ENCODE data around the gene PRKAR1A. TPM values are rescaled to one million over a fixed set of nuclear protein-coding genes. Genes with fewer than 3 reads are reported as not detected.
"Not testable (repeated sequence)": the region's sequence is repeated elsewhere in the genome, so short reads cannot be mapped to it uniquely, and the experiment has no call there.

The PRKAR1A gene
- total RNA-seq, 1 experiment from 2014 or later: 174 TPM

- H3K36me3 ChIP-seq (ENCODE audit: control insufficient read depth, insufficient read depth, low read length): no peaks in the 10 kb centered on the region
- H3K4me1 ChIP-seq (ENCODE audit: control insufficient read depth, insufficient read depth, low read length): no peaks in the 10 kb centered on the region
- no peaks in the 10 kb centered on the region for H3K9me3 ChIP-seq (ENCODE audit: control insufficient read depth, insufficient read depth, low read depth, low read length)
- no peak for ATAC-seq
- TF ChIP-seq TCF7L2 (IDR thresholded peaks at IDR 0.05; ENCODE audit: low read depth, low read length) (no peak), CTCF (IDR thresholded peaks at IDR 0.05) (no peak), POLR2AphosphoS5 (IDR thresholded peaks at IDR 0.05; ENCODE audit: low read depth, low read length) (no peak), SIN3A (IDR thresholded peaks at IDR 0.05; ENCODE audit: borderline replicate concordance, insufficient read depth, low read depth, low read length) (no peak), REST (IDR thresholded peaks at IDR 0.05; ENCODE audit: insufficient read depth in 1 of 2, low read depth in 2 of 2, low read length in 1 of 2) (no peak)
- BruUV-seq (replicated peaks): no TSS peak
- no peak for DNase-seq (ENCODE audit: low read depth, low spot score)
- no peak overlapping the region for H3K27ac ChIP-seq (ENCODE audit: low read length)
- H3K4me3 ChIP-seq (ENCODE audit: low read depth in 2 of 2, low read length in 2 of 2): no peak overlapping the region
- in situ Hi-C loops (cut with HindIII; ENCODE audit: low pct_unique_long_range_greater_than_20kb, low sequenced_read_pairs) (no loop called here), intact Hi-C loops (cut with micrococcal nuclease; ENCODE audit: unreplicated experiment) (no loop called here)
- ChIA-PET CTCF (no interaction called here), POLR2A (no interaction called here)
- no peaks in the 10 kb centered on the region for H3K27me3 ChIP-seq (ENCODE audit: control insufficient read depth, insufficient read depth, low read length)
Measured at GRCh38 chr17:68580236-68580770, 68.1 kb downstream of the PRKAR1A start.

GRCh38 chr17:68581863-68582645, 69.8 kb downstream of the PRKAR1A start:
- ChIA-PET POLR2A (no interaction called here), CTCF (no interaction called here)
- ATAC-seq: no peak
- H3K27me3 ChIP-seq (ENCODE audit: control insufficient read depth, insufficient read depth, low read length): no peaks in the 10 kb centered on the region
- intact Hi-C loops (cut with micrococcal nuclease; ENCODE audit: unreplicated experiment) (no loop called here), in situ Hi-C loops (cut with HindIII; ENCODE audit: low pct_unique_long_range_greater_than_20kb, low sequenced_read_pairs) (no loop called here)
- no peaks in the 10 kb centered on the region for H3K4me1 ChIP-seq (ENCODE audit: control insufficient read depth, insufficient read depth, low read length)
- no peak overlapping the region for H3K27ac ChIP-seq (ENCODE audit: low read length)
- TF ChIP-seq SIN3A (IDR thresholded peaks at IDR 0.05; ENCODE audit: borderline replicate concordance, insufficient read depth, low read depth, low read length) (no peak), POLR2AphosphoS5 (IDR thresholded peaks at IDR 0.05; ENCODE audit: low read depth, low read length) (no peak), CTCF (IDR thresholded peaks at IDR 0.05) (no peak)
- no peak for DNase-seq (ENCODE audit: low read depth, low spot score)
- H3K36me3 ChIP-seq (ENCODE audit: control insufficient read depth, insufficient read depth, low read length): no peaks in the 10 kb centered on the region
- H3K4me3 ChIP-seq (ENCODE audit: low read depth in 2 of 2, low read length in 2 of 2): no peak overlapping the region
- BruUV-seq (replicated peaks): no TSS peak
- no peaks in the 10 kb centered on the region for H3K9me3 ChIP-seq (ENCODE audit: control insufficient read depth, insufficient read depth, low read depth, low read length)

- H3K4me1 ChIP-seq (ENCODE audit: control insufficient read depth, insufficient read depth, low read length); BruUV-seq (replicated peaks); H3K27me3 ChIP-seq (ENCODE audit: control insufficient read depth, insufficient read depth, low read length); H3K4me3 ChIP-seq (ENCODE audit: low read depth in 2 of 2, low read length in 2 of 2); intact Hi-C loops (cut with micrococcal nuclease; ENCODE audit: unreplicated experiment); ATAC-seq; H3K27ac ChIP-seq (ENCODE audit: low read length); in situ Hi-C loops (cut with HindIII; ENCODE audit: low pct_unique_long_range_greater_than_20kb, low sequenced_read_pairs); DNase-seq (ENCODE audit: low read depth, low spot score); H3K36me3 ChIP-seq (ENCODE audit: control insufficient read depth, insufficient read depth, low read length); H3K9me3 ChIP-seq (ENCODE audit: control insufficient read depth, insufficient read depth, low read depth, low read length); CTCF ChIA-PET; POLR2A ChIA-PET: not testable (repeated sequence)
Measured at GRCh38 chr17:68582867-68583266, 70.6 kb downstream of the PRKAR1A start.
